Thyroid gland (tissue), 4 donors: ENCODE measurements around the gene HS6ST3.

Experiments
- POLR2A ChIP-seq, 2 donors: fragments of 450-650 bp; IDR thresholded peaks; one replicate each; pipeline ENCODE4 v1.6.1; 2017; ENCODE audit warnings: antibody characterized with exemption in 2 of 2, mild to moderate bottlenecking in 2 of 2, moderate library complexity in 1 of 2
- TF ChIP-seq, protein P1 (sequence below), 6 experiments: fragments of 200-600 bp in 3 of 6; fragments of 450-650 bp in 3 of 6; sonication (generic) in 3 of 6; IDR thresholded peaks; one replicate each; pipeline ENCODE4 v1.5.1; 2016 to 2019; ENCODE audit warnings: antibody characterized with exemption in 6 of 6, mild to moderate bottlenecking in 2 of 6, inconsistent platforms in 1 of 6, moderate library complexity in 1 of 6

DNA sequence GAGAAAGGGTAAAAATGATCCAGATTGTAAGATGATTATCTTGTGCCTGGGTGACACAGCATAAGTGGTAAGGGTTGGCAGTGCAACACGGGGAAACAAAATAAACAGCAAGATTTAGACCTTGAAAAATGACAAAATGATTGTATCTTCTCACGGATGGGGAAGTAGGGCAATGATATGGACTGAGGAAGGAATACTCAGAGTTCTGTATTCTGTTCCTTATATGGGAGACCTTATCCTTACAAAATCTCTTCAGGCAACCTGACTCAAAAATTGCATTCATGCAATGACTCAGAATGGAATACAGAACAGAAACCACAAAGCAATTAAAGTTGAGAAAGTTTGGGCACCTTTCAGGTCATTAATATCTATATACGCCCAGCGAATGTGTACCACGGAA lies 149.0 kb downstream of the HS6ST3 start:
- TF ChIP-seq, protein P1, sequence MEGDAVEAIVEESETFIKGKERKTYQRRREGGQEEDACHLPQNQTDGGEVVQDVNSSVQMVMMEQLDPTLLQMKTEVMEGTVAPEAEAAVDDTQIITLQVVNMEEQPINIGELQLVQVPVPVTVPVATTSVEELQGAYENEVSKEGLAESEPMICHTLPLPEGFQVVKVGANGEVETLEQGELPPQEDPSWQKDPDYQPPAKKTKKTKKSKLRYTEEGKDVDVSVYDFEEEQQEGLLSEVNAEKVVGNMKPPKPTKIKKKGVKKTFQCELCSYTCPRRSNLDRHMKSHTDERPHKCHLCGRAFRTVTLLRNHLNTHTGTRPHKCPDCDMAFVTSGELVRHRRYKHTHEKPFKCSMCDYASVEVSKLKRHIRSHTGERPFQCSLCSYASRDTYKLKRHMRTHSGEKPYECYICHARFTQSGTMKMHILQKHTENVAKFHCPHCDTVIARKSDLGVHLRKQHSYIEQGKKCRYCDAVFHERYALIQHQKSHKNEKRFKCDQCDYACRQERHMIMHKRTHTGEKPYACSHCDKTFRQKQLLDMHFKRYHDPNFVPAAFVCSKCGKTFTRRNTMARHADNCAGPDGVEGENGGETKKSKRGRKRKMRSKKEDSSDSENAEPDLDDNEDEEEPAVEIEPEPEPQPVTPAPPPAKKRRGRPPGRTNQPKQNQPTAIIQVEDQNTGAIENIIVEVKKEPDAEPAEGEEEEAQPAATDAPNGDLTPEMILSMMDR (IDR thresholded peaks at IDR 0.05) = no peak
- no peak for TF ChIP-seq POLR2A (IDR thresholded peaks at IDR 0.05)
